Lower lobe of right lung (tissue), 2 donors: ENCODE data around the gene CFAP206. TPM values are rescaled to one million over a fixed set of nuclear protein-coding genes. Genes with fewer than 3 reads are reported as not detected.

Source experiments
- ATAC-seq, 2 donors: fragments of 200-7000 bp; cut with Tn5 transposase; one replicate each; pipeline ENCODE4 v1.9.1; 2020 to 2022; ENCODE audit warnings: mild to moderate bottlenecking in 2 of 2, moderate library complexity in 2 of 2
- DNase-seq: peaks from one replicate; pipeline ENCODE4 v3.0.0-alpha.2; 2020
- H3K27ac ChIP-seq: fragments of 200-600 bp; one replicate; pipeline ENCODE4 v1.8.0; 2022
- H3K27me3 ChIP-seq: fragments of 200-600 bp; one replicate; pipeline ENCODE4 v1.8.0; 2022; ENCODE audit warnings: low read depth
- H3K36me3 ChIP-seq: fragments of 200-600 bp; one replicate; pipeline ENCODE4 v1.8.0; 2022; ENCODE audit warnings: mild to moderate bottlenecking
- H3K4me1 ChIP-seq: fragments of 200-600 bp; one replicate; pipeline ENCODE4 v1.8.0; 2022
- H3K4me3 ChIP-seq: fragments of 200-600 bp; one replicate; pipeline ENCODE4 v1.8.0; 2022; ENCODE audit warnings: mild to moderate bottlenecking
- H3K9me3 ChIP-seq: fragments of 200-600 bp; one replicate; pipeline ENCODE4 v1.8.0; 2022
- CTCF ChIP-seq: fragments of 200-600 bp; IDR thresholded peaks from one replicate; pipeline ENCODE4 v1.8.0; 2022; ENCODE audit warnings: antibody characterized with exemption, mild to moderate bottlenecking
- intact Hi-C: fragments of 100-400 bp; cut with DNase I; formaldehyde crosslinking; loops from one replicate; pipeline ENCODE4 v1.11.0; 2022
- total RNA-seq: library from RNA; stranded (reverse); fragmentation: NEBNext Ultra II Directional; extraction: Animal tissue kit (Norgen Biotek cat#: 25700); gene quantifications from one replicate; pipeline ENCODE4 v1.2.1, GENCODE V29; 2021
- donor health status: DM: no; HTN: yes; CAD: no; lungs with severe emphysema.

The CFAP206 gene
- total RNA-seq, 1 donor from 2014 or later = 3.9 TPM

- no peak for DNase-seq
- no peak overlapping the region for H3K4me3 ChIP-seq
- H3K27me3 ChIP-seq = no peaks in the 10 kb centered on the region
- TF ChIP-seq CTCF = no peak
- no peaks in the 10 kb centered on the region for H3K36me3 ChIP-seq
- no peaks in the 10 kb centered on the region for H3K9me3 ChIP-seq
- intact Hi-C loops = no loop called here
- no peaks in the 10 kb centered on the region for H3K4me1 ChIP-seq
- no peak overlapping the region for H3K27ac ChIP-seq
- ATAC-seq = no peak
Observed at GRCh38 chr6:87375315-87375714, 32.5 kb upstream of the CFAP206 start.

GRCh38 chr6:87376643-87377042 is 31.1 kb upstream of the CFAP206 start:
- Histone ChIP-seq H3K9me3 (no peaks in the 10 kb centered on the region), H3K27ac (no peak overlapping the region), H3K4me1 (no peaks in the 10 kb centered on the region), H3K36me3 (no peaks in the 10 kb centered on the region), H3K27me3 (no peaks in the 10 kb centered on the region), H3K4me3 (no peak overlapping the region)
- TF ChIP-seq CTCF = no peak
- DNase-seq (no peak), ATAC-seq (no peak)
- intact Hi-C loops = no loop called here

GRCh38 chr6:87378947-87379346 is 28.8 kb upstream of the CFAP206 start:
- Histone ChIP-seq H3K4me3 (no peak overlapping the region), H3K27ac (no peak overlapping the region), H3K9me3 (no peaks in the 10 kb centered on the region), H3K4me1 (no peaks in the 10 kb centered on the region), H3K27me3 (no peaks in the 10 kb centered on the region), H3K36me3 (no peaks in the 10 kb centered on the region)
- DNase-seq (no peak), ATAC-seq (no peak)
- no peak for TF ChIP-seq CTCF
- intact Hi-C loops = no loop called here

GRCh38 chr6:87382861-87383260 is 24.9 kb upstream of the CFAP206 start:
- H3K4me3 ChIP-seq = no peak overlapping the region
- DNase-seq (no peak), ATAC-seq (no peak)
- no peaks in the 10 kb centered on the region for H3K36me3 ChIP-seq
- H3K4me1 ChIP-seq = no peaks in the 10 kb centered on the region
- intact Hi-C loops = no loop called here
- no peaks in the 10 kb centered on the region for H3K27me3 ChIP-seq
- no peak for TF ChIP-seq CTCF
- no peaks in the 10 kb centered on the region for H3K9me3 ChIP-seq
- no peak overlapping the region for H3K27ac ChIP-seq

- TF ChIP-seq CTCF = no peak
- DNase-seq (no peak), ATAC-seq (no peak)
- H3K36me3 ChIP-seq = no peaks in the 10 kb centered on the region
- H3K27me3 ChIP-seq = no peaks in the 10 kb centered on the region
- H3K4me1 ChIP-seq = no peaks in the 10 kb centered on the region
- H3K27ac ChIP-seq = no peak overlapping the region
- H3K4me3 ChIP-seq = no peak overlapping the region
- no peaks in the 10 kb centered on the region for H3K9me3 ChIP-seq
- intact Hi-C loops = no loop called here
Observed at GRCh38 chr6:87384038-87384437, 23.7 kb upstream of the CFAP206 start.

- intact Hi-C loops = no loop called here
Observed at GRCh38 chr6:87384449-87384848, 23.3 kb upstream of the CFAP206 start.

More at GRCh38 chr6:87384449-87384848, 23.3 kb upstream of the CFAP206 start:
- Histone ChIP-seq H3K4me1 (no peaks in the 10 kb centered on the region), H3K36me3 (no peaks in the 10 kb centered on the region), H3K4me3 (no peak overlapping the region), H3K27me3 (no peaks in the 10 kb centered on the region), H3K9me3 (no peaks in the 10 kb centered on the region), H3K27ac (no peak overlapping the region)
- no peak for ATAC-seq
- DNase-seq = no peak
- no peak for TF ChIP-seq CTCF
